HepG2 (cell line): ENCODE data around the gene PSEN1. TPM values are rescaled to one million over a fixed set of nuclear protein-coding genes. Genes with fewer than 3 reads are reported as not detected.

Experiments used
- ATAC-seq: fragments of 200-7000 bp; cut with Tn5 transposase; 3 replicates; pipeline ENCODE4 v1.9.1; 2020; ENCODE audit warnings: mild to moderate bottlenecking, moderate library complexity
- BruUV-seq: library from RNA; stranded (reverse); fragments of 400-500 nt; replicated peaks from 2 replicates; lab custom pipeline; 2021; lab: Mats Ljungman, UMichigan
- CTCF ChIA-PET: fragments of 300-600 bp; formaldehyde crosslinking; extraction: SDS; loops from one replicate; lab custom pipeline; 2021; ENCODE audit warnings: low total read pairs, inconsistent platforms, low intra/inter-chr PET ratio; lab: Yijun Ruan, JAX
- POLR2A ChIA-PET: fragments of 350-600 bp; sonication (Branson Sonifier 250); formaldehyde crosslinking; loops from one replicate; lab custom pipeline; 2020; ENCODE audit warnings: antibody characterized with exemption, inconsistent platforms; lab: Yijun Ruan, JAX
- DNase-seq: peaks from one replicate; pipeline ENCODE4 v3.0.0-alpha.2; 2015; ENCODE audit warnings: low spot score
- FAIRE-seq: peaks from 3 replicates; lab custom pipeline; 2011; peaks lifted over from hg19 to GRCh38; lab: Jason Lieb, UNC
- H2AFZ ChIP-seq: one replicate; pipeline ENCODE4 v1.6.1; 2011; ENCODE audit warnings: low read length, inconsistent platforms
- H3K27ac ChIP-seq: fragments of 300-600 bp; 3 replicates; pipeline ENCODE4 v1.8.0; 2011; ENCODE audit warnings: mixed run types, mild to moderate bottlenecking, mixed read lengths, low read length, inconsistent platforms; ENCODE audit not compliant: insufficient read depth; ENCODE audit errors: extremely low read length
- H3K27me3 ChIP-seq, 2 experiments: fragments of 200-600 bp in 1 of 2; 2 replicates in 1 of 2; 3 replicates in 1 of 2; pipeline versions ENCODE4 v1.6.0 to v1.8.0; 2011; ENCODE audit warnings: low read length in 2 of 2, mild to moderate bottlenecking in 2 of 2, moderate library complexity in 2 of 2, inconsistent platforms in 1 of 2; ENCODE audit not compliant: insufficient read depth in 2 of 2, control insufficient read depth in 1 of 2
- H3K36me3 ChIP-seq, 2 experiments: fragments of 200-600 bp in 1 of 2; replicated peaks in 1 of 2; 2 replicates in 1 of 2; 3 replicates in 1 of 2; pipeline versions ENCODE4 v1.5.1 to v1.8.0; 2011; ENCODE audit warnings: low read length in 2 of 2, inconsistent platforms in 1 of 2; ENCODE audit not compliant: insufficient read depth in 2 of 2, control insufficient read depth in 1 of 2
- H3K4me1 ChIP-seq: 2 replicates; pipeline ENCODE4 v1.5.1; 2012; ENCODE audit warnings: low read length, inconsistent platforms; ENCODE audit not compliant: insufficient read depth
- H3K4me2 ChIP-seq: 2 replicates; pipeline ENCODE4 v1.6.0; 2011; ENCODE audit warnings: low read depth, low read length, inconsistent platforms
- H3K4me3 ChIP-seq, 3 experiments: fragments of 200-600 bp in 1 of 3; sonication (generic), shearing (Covaris generic) in 1 of 3; replicated peaks in 1 of 3; 2 replicates each; pipeline ENCODE4 v1.5.1; 2011 to 2016; ENCODE audit warnings: low read length in 3 of 3, inconsistent platforms in 2 of 3, low read depth in 2 of 3, mild to moderate bottlenecking in 2 of 3, control low read depth in 1 of 3, mixed read lengths in 1 of 3; ENCODE audit not compliant: insufficient read depth in 1 of 3
- H3K79me2 ChIP-seq: one replicate; pipeline ENCODE4 v1.6.1; 2011; ENCODE audit warnings: low read length, inconsistent platforms; ENCODE audit not compliant: insufficient read depth
- H3K9ac ChIP-seq: 2 replicates; pipeline ENCODE4 v1.6.0; 2011; ENCODE audit warnings: mild to moderate bottlenecking, low read depth, low read length, inconsistent platforms; ENCODE audit not compliant: insufficient read depth
- H3K9me3 ChIP-seq: 2 replicates; pipeline ENCODE4 v1.5.1; 2012; ENCODE audit warnings: mild to moderate bottlenecking, low read length
- H4K20me1 ChIP-seq: 2 replicates; pipeline ENCODE4 v1.6.0; 2011; ENCODE audit warnings: inconsistent platforms, mild to moderate bottlenecking, low read length, moderate library complexity; ENCODE audit not compliant: insufficient read depth
- ATF1 ChIP-seq: IDR thresholded peaks from 2 replicates; pipeline ENCODE4 v1.6.1; 2016; ENCODE audit warnings: mild to moderate bottlenecking, control low read depth
- BCL6 ChIP-seq: IDR thresholded peaks from 2 replicates; pipeline ENCODE4 v1.6.1; 2016; ENCODE audit warnings: missing genetic modification reagents, missing compliant biosample characterization
- FOXA1 ChIP-seq, 2 experiments: fragments of 450-650 bp in 1 of 2; sonication (generic) in 1 of 2; formaldehyde crosslinking in 1 of 2; IDR thresholded peaks; 2 replicates each; pipeline versions ENCODE4 v1.4.0 to v1.6.1; 2016 to 2020; ENCODE audit warnings: missing genetic modification reagents in 1 of 2
- HNRNPH1 ChIP-seq: fragments of 200-400 bp; formaldehyde crosslinking; optimal IDR thresholded peaks from 2 replicates; pipeline ENCODE3; 2017; ENCODE audit warnings: mild to moderate bottlenecking, low read depth, low read length
- NONO ChIP-seq, 2 experiments: fragments of 450-650 bp in 1 of 2; sonication (generic) in 1 of 2; formaldehyde crosslinking in 1 of 2; IDR thresholded peaks in 1 of 2; conservative IDR thresholded peaks in 1 of 2; 2 replicates each; pipeline versions ENCODE4 v1.6.1 to v1.8.0; 2017 to 2022; ENCODE audit warnings: mild to moderate bottlenecking in 1 of 2, missing genetic modification reagents in 1 of 2, moderate library complexity in 1 of 2
- PLSCR1 ChIP-seq: sonication (generic); formaldehyde crosslinking; IDR thresholded peaks from 2 replicates; pipeline ENCODE4 v1.5.0; 2020; ENCODE audit warnings: missing genetic modification reagents, mild to moderate bottlenecking, borderline replicate concordance
- PTBP1 ChIP-seq: fragments of 200-400 bp; formaldehyde crosslinking; IDR thresholded peaks from 2 replicates; pipeline ENCODE4 v1.6.1; 2018; ENCODE audit warnings: low read length, low read depth; ENCODE audit not compliant: poor library complexity, severe bottlenecking
- RFX3 ChIP-seq: IDR thresholded peaks from 2 replicates; pipeline ENCODE4 v1.6.1; 2016; ENCODE audit warnings: missing biosample characterization, missing genetic modification reagents
- SMARCC2 ChIP-seq: fragments of 450-650 bp; IDR thresholded peaks from 2 replicates; pipeline ENCODE4 v1.6.1; 2017; ENCODE audit warnings: antibody characterized with exemption, mild to moderate bottlenecking
- SP2 ChIP-seq: sonication (generic); formaldehyde crosslinking; IDR thresholded peaks from 2 replicates; pipeline ENCODE4 v1.5.1; 2020; ENCODE audit warnings: mild to moderate bottlenecking, missing genetic modification reagents
- TGIF2 ChIP-seq: IDR thresholded peaks from 2 replicates; pipeline ENCODE4 v1.6.1; 2016; ENCODE audit warnings: control low read depth, missing compliant biosample characterization
- ZNF430 ChIP-seq: sonication (generic); formaldehyde crosslinking; IDR thresholded peaks from 2 replicates; pipeline ENCODE4 v1.9.0; 2021; ENCODE audit warnings: mild to moderate bottlenecking, missing genetic modification reagents
- WGBS: methylation state at CpG from one replicate; pipeline ENCODE4 v1.1.6; 2017; ENCODE audit warnings: low lambda C conversion rate; 5-methylcytosine and 5-hydroxymethylcytosine counted together
- in situ Hi-C: cut with HindIII; loops from 2 replicates; pipeline ENCODE4 v1.10.0; 2017; ENCODE audit warnings: low pct_unique_long_range_greater_than_20kb; ENCODE audit not compliant: extremely low pct_ligation_motif_present
- intact Hi-C: fragments of 100-400 bp; cut with micrococcal nuclease; formaldehyde crosslinking; loops from one replicate; pipeline ENCODE4 v1.10.0; 2022; ENCODE audit not compliant: unreplicated experiment
- polyA plus RNA-seq, 8 experiments: library from polyadenylated mRNA; depleted of rRNA in 3 of 8; stranded (reverse) in 7 of 8; unstranded in 1 of 8; fragments of >200 nt; fragmentation: Illumina TruSeq in 4 of 8; extraction: Trizol in 4 of 8; gene quantifications; 2 replicates each; pipeline versions ENCODE4 v1.2.1 to v1.2.3, GENCODE V29; 2011 to 2016; ENCODE audit warnings: low read depth in 4 of 8, missing spikeins in 1 of 8, mixed read lengths in 1 of 8; ENCODE audit not compliant: insufficient read depth in 1 of 8
- total RNA-seq, 5 experiments: library from RNA; depleted of rRNA; stranded (reverse); fragments of >200 nt; fragmentation: Illumina TruSeq; extraction: Trizol; gene quantifications; 2 replicates each; pipeline ENCODE4 v1.2.3, GENCODE V29; 2016; ENCODE audit warnings: low read depth in 1 of 5

PSEN1 gene
- total and polyA plus RNA-seq, 2 of the 13 experiments (the other 11 are each of a cell fraction or from before 2014, with no cell fraction given) = 12.5 to 26.6 TPM

GRCh38 chr14:73243341-73243740, 107.0 kb downstream of the PSEN1 start:
- Histone ChIP-seq H3K36me3 (no peaks in the 10 kb centered on the region), H3K4me3 (no peak overlapping the region), H3K9me3 (no peaks in the 10 kb centered on the region), H3K4me1 (peaks cover 10% of the 10 kb centered on the region), H3K27ac (no peak overlapping the region), H3K4me2 (no peak overlapping the region), H3K79me2 (no peaks in the 10 kb centered on the region), H3K27me3 (peaks cover 10 to 44% of the 10 kb centered on the region in 2 experiments), H2AFZ (no peak overlapping the region), H4K20me1 (no peaks in the 10 kb centered on the region), H3K9ac (no peak overlapping the region)
- no TSS peak for BruUV-seq
- in situ Hi-C loops (no loop called here), intact Hi-C loops (no loop called here)
- no peak for TF ChIP-seq HNRNPH1
- TF ChIP-seq TGIF2 (CRISPR knock-in tag) = no peak
- no peak for TF ChIP-seq ZNF430 (CRISPR knock-in tag)
- no peak for TF ChIP-seq PTBP1
- no peak for TF ChIP-seq SP2
- TF ChIP-seq FOXA1 (IDR thresholded peaks at IDR 0.05) = no peak
- TF ChIP-seq FOXA1 (CRISPR knock-in tag; IDR thresholded peaks at IDR 0.05) = no peak
- no peak for TF ChIP-seq ATF1 (CRISPR knock-in tag)
- TF ChIP-seq SMARCC2 = no peak
- TF ChIP-seq PLSCR1 (CRISPR knock-in tag) = no peak
- TF ChIP-seq RFX3 = no peak
- no peak for TF ChIP-seq BCL6 (CRISPR knock-in tag)
- no peak for TF ChIP-seq NONO (IDR thresholded peaks at IDR 0.05)
- no peak for TF ChIP-seq NONO (CRISPR knock-in tag; conservative IDR thresholded peaks at IDR 0.05)
- FAIRE-seq = no peak
- no peak for ATAC-seq
- ChIA-PET CTCF (no interaction called here), POLR2A (no interaction called here)
- WGBS = 52% methylated on average over 3 of the region's 3 CpGs
- no peak for DNase-seq
